Suppressor macrophage treated with lipopolysaccharide for 1 hour (primary cell): ENCODE data around the gene UFD1.
A peak's percentile ranks its signal among the peaks of the same experiment; 100 is the strongest.

Experiments used
- DNase-seq, 3 donors: peaks; one replicate each; pipeline ENCODE4 v3.0.0-alpha.2; 2020 to 2022

Gene UFD1

DNA sequence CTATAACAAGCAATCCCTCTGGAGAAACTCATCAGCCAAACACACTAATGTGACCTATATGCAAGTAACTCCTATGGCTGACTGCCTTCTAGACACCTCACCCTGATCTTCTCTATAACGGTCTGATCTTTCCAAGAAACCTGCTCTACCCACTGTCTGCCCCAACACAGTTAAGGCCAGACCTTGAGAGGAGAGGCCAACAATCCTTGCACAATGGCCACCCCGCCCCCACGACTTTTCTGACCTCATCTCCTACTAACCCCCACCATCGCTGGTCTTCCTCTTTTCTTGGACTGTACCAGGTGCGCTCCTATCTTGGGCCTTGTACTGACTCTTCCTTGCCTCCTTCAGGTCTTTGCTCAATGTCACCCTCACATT, 59.9 kb downstream of the UFD1 start:
- peak; percentile 41 to 72 (median 55) for DNase-seq

DNA sequence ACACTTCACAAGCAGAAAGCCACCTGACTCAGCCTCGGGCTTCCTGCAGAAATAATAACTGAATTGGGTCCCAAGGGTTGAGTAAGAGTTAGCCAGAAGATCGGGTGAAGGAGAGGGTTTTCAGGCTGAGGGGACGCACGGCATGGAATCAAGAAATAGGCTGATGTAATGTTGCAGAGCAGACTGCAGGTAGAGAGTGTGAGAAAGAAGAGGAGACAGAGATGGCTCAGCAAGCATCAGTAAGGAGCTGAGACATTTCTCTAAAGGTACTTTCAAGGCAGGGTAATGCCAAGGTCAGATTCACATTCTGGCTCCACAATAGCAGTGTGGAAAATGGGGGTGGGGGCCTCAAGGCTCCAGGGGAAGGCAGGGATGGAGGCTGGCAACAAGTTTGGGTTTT, 66.1 kb downstream of the UFD1 start:
- no peak for DNase-seq

DNA sequence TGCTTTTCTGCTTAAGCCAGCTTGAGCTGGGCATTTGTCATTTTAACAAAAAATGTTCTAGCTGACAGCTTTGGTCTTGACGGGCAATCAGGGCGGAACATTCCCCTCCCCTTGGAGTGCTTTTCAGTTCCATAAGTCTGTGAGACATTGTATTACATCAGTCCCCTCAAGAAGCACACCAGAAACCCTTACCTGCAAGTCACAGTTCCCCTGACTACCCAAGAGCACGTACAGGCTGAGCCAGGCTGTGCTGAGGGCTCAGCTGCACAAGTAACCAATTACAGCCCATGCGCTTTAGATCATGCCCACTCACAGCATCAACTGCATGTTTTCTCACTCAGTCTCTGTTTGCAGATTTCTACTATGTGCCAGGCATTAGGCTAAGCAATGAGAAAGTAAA, 66.5 kb downstream of the UFD1 start:
- no peak for DNase-seq

DNA sequence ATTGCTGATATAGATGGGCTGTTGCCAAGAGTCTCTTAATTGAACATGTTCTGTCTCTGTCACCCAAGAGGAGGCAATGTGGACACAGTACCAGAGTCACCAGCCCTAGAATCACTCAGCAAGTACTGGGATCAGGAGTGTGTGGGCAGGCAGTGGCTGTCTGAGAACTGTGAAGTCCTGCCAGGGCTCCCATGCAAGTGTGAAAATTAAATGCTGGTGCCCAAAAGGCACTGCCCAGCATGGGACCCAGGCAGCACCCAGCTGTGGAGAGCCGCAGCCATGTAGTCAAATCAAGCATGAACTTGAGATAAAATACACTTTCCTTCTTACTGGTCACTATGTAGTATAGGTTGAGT, 67.3 kb downstream of the UFD1 start:
- DNase-seq: no peak

- DNase-seq: no peak
Measured at GRCh38 chr22:19410941-19411689, 67.9 kb downstream of the UFD1 start.

- DNase-seq: no peak
Measured at GRCh38 chr22:19407649-19408606, 71.1 kb downstream of the UFD1 start.

DNA sequence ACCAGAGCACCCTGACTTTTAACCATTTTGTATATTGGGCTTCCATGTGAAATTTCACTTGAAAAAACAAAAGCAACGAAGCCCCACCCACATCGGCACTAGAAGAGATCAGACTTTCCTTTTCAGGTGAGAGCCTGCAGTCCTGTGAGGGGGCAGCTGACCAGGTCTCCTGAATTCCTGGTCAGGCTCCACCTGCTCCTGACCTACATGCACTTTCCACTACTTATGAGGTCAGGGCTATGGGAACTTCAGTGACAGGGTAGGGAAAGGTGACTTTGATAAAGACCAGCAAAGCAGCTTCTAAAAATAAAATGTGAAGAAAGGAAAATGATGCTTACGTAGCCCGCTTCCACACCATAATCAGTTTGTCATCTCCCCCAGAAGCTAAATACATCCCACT, 72.1 kb downstream of the UFD1 start:
- no peak for DNase-seq

DNA sequence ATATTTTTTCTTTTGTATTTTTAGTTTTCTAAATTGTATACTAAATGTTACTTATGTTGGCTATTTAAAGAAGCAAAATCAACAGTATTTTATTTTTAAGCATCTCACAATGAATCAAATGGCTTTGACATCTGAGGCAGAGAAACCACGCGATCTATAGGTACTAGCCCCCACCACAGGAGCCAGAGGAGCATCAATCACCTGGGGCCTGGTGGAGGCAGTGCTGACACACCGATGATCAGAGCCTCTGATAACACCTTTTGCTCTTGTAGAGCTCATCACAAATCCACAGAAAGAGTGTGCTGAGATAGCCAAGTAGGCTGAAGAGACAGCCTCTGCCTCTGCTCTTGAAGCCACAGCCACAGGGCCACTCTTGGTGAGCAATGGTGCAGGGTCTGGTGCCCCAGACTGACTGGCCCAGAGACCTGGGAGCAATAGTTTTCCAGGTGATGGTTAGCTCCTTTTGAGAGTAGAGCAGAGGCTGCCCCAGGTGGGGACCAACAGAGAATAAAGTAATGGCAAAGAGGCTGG, 72.6 kb downstream of the UFD1 start:
- no peak for DNase-seq

GRCh38 chr22:19405652-19406051, 73.3 kb downstream of the UFD1 start:
- no peak for DNase-seq

DNA sequence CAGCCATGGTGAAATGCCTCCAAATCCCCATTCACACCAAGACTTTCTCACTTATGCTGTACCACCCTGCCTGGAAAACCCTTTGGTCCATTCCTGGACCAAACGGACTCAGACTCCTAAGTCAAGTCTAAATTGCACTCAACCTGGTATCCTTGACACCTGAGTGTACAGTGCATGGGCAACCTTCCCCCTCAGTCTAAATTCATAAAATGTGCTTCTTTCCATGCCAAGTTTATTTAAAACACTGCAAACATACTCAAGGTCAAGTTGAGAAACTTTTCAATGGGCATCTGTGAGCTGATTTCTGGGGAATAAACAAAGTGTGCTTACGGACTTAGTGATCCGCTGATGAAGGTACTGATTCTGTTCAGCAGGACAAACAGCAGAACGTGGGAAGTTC, 73.9 kb downstream of the UFD1 start:
- no peak for DNase-seq

DNA sequence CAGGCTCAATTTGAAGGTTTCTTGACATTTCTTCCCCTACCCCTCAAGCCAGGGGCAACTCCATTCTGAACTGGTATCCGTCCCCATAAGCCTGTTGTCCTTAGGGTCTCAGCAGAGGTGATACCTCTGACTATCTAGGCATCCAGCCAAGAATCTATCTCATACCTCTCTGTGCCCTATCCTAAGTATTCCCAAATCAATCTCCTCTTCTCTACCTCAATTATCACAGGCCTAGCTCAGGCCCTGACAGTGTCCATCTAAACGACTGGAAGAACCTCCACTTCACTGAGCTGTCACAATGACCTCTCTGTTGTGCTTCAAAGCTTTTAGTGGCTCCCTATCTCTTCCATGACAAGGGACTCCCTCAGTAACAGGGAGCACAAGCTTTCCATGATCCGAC, 74.3 kb downstream of the UFD1 start:
- DNase-seq: no peak

DNA sequence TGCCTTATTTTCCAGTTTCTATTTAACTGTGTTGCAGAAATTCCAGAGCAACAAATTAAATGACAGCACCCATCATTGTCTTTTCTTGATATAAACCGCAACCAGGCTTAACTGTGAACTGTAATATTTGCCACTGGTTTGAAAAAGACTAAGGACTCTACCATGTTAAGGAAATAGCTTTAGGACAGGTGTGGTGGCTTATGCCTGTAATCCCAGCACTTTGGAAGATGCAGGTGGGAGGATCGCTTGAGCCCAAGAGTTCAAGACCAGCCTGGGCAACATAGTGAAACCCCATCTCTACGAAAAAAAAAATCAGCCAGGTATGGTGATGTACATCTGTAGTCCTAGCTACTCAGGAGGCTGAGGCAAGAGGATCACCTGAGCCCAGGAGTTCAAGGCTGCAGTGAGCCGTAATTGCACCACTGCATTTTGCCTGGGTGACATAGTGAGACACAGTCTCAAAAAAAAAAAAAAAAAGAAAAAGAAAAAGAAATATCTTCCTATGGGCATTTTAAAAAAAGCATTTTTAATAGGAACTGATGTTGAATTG, 76.3 kb downstream of the UFD1 start:
- no peak for DNase-seq

GRCh38 chr22:19401483-19401882, 77.5 kb downstream of the UFD1 start:
- DNase-seq: no peak

GRCh38 chr22:19400881-19401280, 78.1 kb downstream of the UFD1 start:
- DNase-seq: no peak
